Hepatocyte (in vitro differentiated cells): ENCODE measurements around the gene BAIAP3. TPM values are rescaled to one million over a fixed set of nuclear protein-coding genes. Genes with fewer than 3 reads are reported as not detected.

Source experiments
- DNase-seq: peaks from one replicate; pipeline ENCODE4 v3.0.0-alpha.2; 2016; ENCODE audit warnings: low spot score
- H2AFZ ChIP-seq: fragments of 200-600 bp; sonication (generic); 2 replicates; pipeline ENCODE4 v1.6.0; 2016; ENCODE audit warnings: antibody characterized with exemption, mild to moderate bottlenecking
- H3K27ac ChIP-seq: fragments of 200-600 bp; sonication (generic); 2 replicates; pipeline ENCODE4 v1.5.1; 2016; ENCODE audit warnings: mild to moderate bottlenecking
- H3K27me3 ChIP-seq: fragments of 200-600 bp; sonication (generic); 2 replicates; pipeline ENCODE4 v1.6.1; 2016
- H3K36me3 ChIP-seq: fragments of 200-600 bp; sonication (generic); replicated peaks from 2 replicates; pipeline ENCODE4 v1.5.1; 2016; ENCODE audit warnings: low read depth; ENCODE audit not compliant: insufficient read depth
- H3K4me1 ChIP-seq: fragments of 200-600 bp; sonication (generic); 2 replicates; pipeline ENCODE4 v1.5.1; 2016; ENCODE audit warnings: mild to moderate bottlenecking, moderate library complexity; ENCODE audit not compliant: insufficient read depth
- H3K4me2 ChIP-seq: fragments of 200-600 bp; sonication (generic); 2 replicates; pipeline ENCODE4 v1.6.0; 2016
- H3K4me3 ChIP-seq: fragments of 200-600 bp; sonication (generic); 2 replicates; pipeline ENCODE4 v1.5.1; 2016; ENCODE audit warnings: mild to moderate bottlenecking
- H3K79me2 ChIP-seq: fragments of 200-600 bp; sonication (generic); 2 replicates; pipeline ENCODE4 v1.6.0; 2017; ENCODE audit warnings: mild to moderate bottlenecking
- H3K9me2 ChIP-seq: fragments of 200-600 bp; sonication (generic); replicated peaks from 2 replicates; pipeline ENCODE4 v1.6.0; 2017; ENCODE audit warnings: mild to moderate bottlenecking; ENCODE audit not compliant: insufficient read depth
- H3K9me3 ChIP-seq: fragments of 200-600 bp; sonication (generic); 2 replicates; pipeline ENCODE4 v1.5.1; 2016; ENCODE audit warnings: low read depth, mild to moderate bottlenecking
- H4K20me1 ChIP-seq: fragments of 200-600 bp; sonication (generic); 2 replicates; pipeline ENCODE4 v1.6.0; 2016; ENCODE audit warnings: mild to moderate bottlenecking; ENCODE audit not compliant: insufficient read depth, poor library complexity, severe bottlenecking
- CTCF ChIP-seq: fragments of 200-600 bp; sonication (generic); IDR thresholded peaks from 2 replicates; pipeline ENCODE4 v1.5.1; 2016; ENCODE audit warnings: antibody characterized with exemption, mild to moderate bottlenecking; ENCODE audit not compliant: poor library complexity
- EZH2 ChIP-seq: fragments of 200-600 bp; sonication (generic); IDR thresholded peaks from 2 replicates; pipeline ENCODE4 v1.6.1; 2016; ENCODE audit warnings: antibody characterized with exemption, mild to moderate bottlenecking, borderline replicate concordance
- EZH2phosphoT487 ChIP-seq: fragments of 200-600 bp; sonication (generic); IDR thresholded peaks from one replicate; pipeline ENCODE4 v1.6.1; 2018; ENCODE audit warnings: antibody characterized with exemption, mild to moderate bottlenecking, low read depth, moderate library complexity; ENCODE audit not compliant: unreplicated experiment, severe bottlenecking
- WGBS: methylation state at CpG from one replicate; pipeline ENCODE4 v1.1.6; 2016; ENCODE audit warnings: low lambda C conversion rate; ENCODE audit errors: missing lambda C conversion rate; 5-methylcytosine and 5-hydroxymethylcytosine counted together
- polyA plus RNA-seq: library from polyadenylated mRNA; unstranded; fragments of >200 nt; fragmentation: Nextera tagmentation; extraction: Ambion mirVana; gene quantifications from 2 replicates; pipeline ENCODE4 v1.2.1, GENCODE V29; 2016
- total RNA-seq: library from RNA; depleted of rRNA; stranded (reverse); fragments of >200 nt; gene quantifications from 2 replicates; pipeline ENCODE4 v1.2.3, GENCODE V29; 2014

BAIAP3 gene
- total and polyA plus RNA-seq, 2 experiments from 2014 or later: 2.4 to 3.0 TPM

- peaks cover 7% of the 10 kb centered on the region for H3K4me1 ChIP-seq
- no peaks in the 10 kb centered on the region for H3K36me3 ChIP-seq
- no peak for TF ChIP-seq EZH2phosphoT487
- TF ChIP-seq CTCF: no peak
- no peak for TF ChIP-seq EZH2
- no peaks in the 10 kb centered on the region for H3K79me2 ChIP-seq
- H2AFZ ChIP-seq: no peak overlapping the region
- H3K27me3 ChIP-seq: no peaks in the 10 kb centered on the region
- no peak overlapping the region for H3K27ac ChIP-seq
- WGBS: 95% methylated on average over 10 of the region's 10 CpGs
- H3K4me2 ChIP-seq: no peak overlapping the region
- H3K9me3 ChIP-seq: no peaks in the 10 kb centered on the region
- no peak overlapping the region for H3K4me3 ChIP-seq
- H3K9me2 ChIP-seq: no peaks in the 10 kb centered on the region
- peaks cover 20% of the 10 kb centered on the region for H4K20me1 ChIP-seq
- DNase-seq: no peak
Observed at GRCh38 chr16:1377406-1378010, 44.1 kb downstream of the BAIAP3 start.

- no peaks in the 10 kb centered on the region for H3K9me3 ChIP-seq
- WGBS: 84% methylated on average over 25 of the region's 25 CpGs
- TF ChIP-seq EZH2phosphoT487: no peak
- TF ChIP-seq EZH2: no peak
- no peak for TF ChIP-seq CTCF
- H3K4me1 ChIP-seq: peaks cover 7% of the 10 kb centered on the region
- no peaks in the 10 kb centered on the region for H3K9me2 ChIP-seq
- H3K27ac ChIP-seq: no peak overlapping the region
- H3K36me3 ChIP-seq: no peaks in the 10 kb centered on the region
- peaks cover 20% of the 10 kb centered on the region for H4K20me1 ChIP-seq
- H2AFZ ChIP-seq: no peak overlapping the region
- DNase-seq: no peak
- peak overlapping the region; percentile 100 for H3K4me2 ChIP-seq
- no peak overlapping the region for H3K4me3 ChIP-seq
- H3K27me3 ChIP-seq: no peaks in the 10 kb centered on the region
- H3K79me2 ChIP-seq: no peaks in the 10 kb centered on the region
Observed at GRCh38 chr16:1378087-1378803, 44.8 kb downstream of the BAIAP3 start.

GRCh38 chr16:1378804-1379303 is 45.4 kb downstream of the BAIAP3 start:
- H3K27me3 ChIP-seq: no peaks in the 10 kb centered on the region
- peaks cover 7% of the 10 kb centered on the region for H3K4me1 ChIP-seq
- no peak overlapping the region for H2AFZ ChIP-seq
- H3K27ac ChIP-seq: peak overlapping the region; percentile 72
- no peaks in the 10 kb centered on the region for H3K79me2 ChIP-seq
- no peaks in the 10 kb centered on the region for H3K36me3 ChIP-seq
- H4K20me1 ChIP-seq: peaks cover 20% of the 10 kb centered on the region
- DNase-seq: peak; percentile 92
- H3K9me3 ChIP-seq: no peaks in the 10 kb centered on the region
- H3K4me3 ChIP-seq: peak overlapping the region; percentile 43
- no peak for TF ChIP-seq EZH2phosphoT487
- no peak for TF ChIP-seq EZH2
- no peak for TF ChIP-seq CTCF
- H3K9me2 ChIP-seq: no peaks in the 10 kb centered on the region
- peak overlapping the region; percentile 100 for H3K4me2 ChIP-seq
- WGBS: 10% methylated on average over 19 of the region's 31 CpGs
